Liver (tissue), 9 donors: ENCODE data around the gene ATAD5. TPM values are rescaled to one million over a fixed set of nuclear protein-coding genes. Genes with fewer than 3 reads are reported as not detected.

ENCODE experiments used
- DNase-seq: peaks from one replicate; pipeline ENCODE4 v3.0.0-alpha.2; 2017; ENCODE audit warnings: low spot score
- H3K27ac ChIP-seq, 2 donors: one replicate each; pipeline ENCODE4 v1.7.0; 2013; ENCODE audit warnings: inconsistent platforms in 2 of 2, low read length in 2 of 2, control low read depth in 1 of 2, low read depth in 1 of 2, mild to moderate bottlenecking in 1 of 2
- H3K27me3 ChIP-seq, 4 donors: one replicate each; pipeline versions ENCODE4 v1.6.1 to v1.7.0; 2013; ENCODE audit warnings: low read length in 3 of 4, inconsistent platforms in 1 of 4, mild to moderate bottlenecking in 1 of 4, moderate library complexity in 1 of 4; ENCODE audit not compliant: control insufficient read depth in 4 of 4, insufficient read depth in 4 of 4
- H3K36me3 ChIP-seq, 4 donors: one replicate each; pipeline versions ENCODE4 v1.6.1 to v1.7.0; 2013; ENCODE audit warnings: low read length in 3 of 4, mild to moderate bottlenecking in 3 of 4, low read depth in 1 of 4, moderate library complexity in 1 of 4; ENCODE audit not compliant: control insufficient read depth in 4 of 4, insufficient read depth in 3 of 4
- H3K4me1 ChIP-seq, 4 donors: one replicate each; pipeline versions ENCODE4 v1.6.1 to v1.7.0; 2013; ENCODE audit warnings: low read length in 3 of 4, mild to moderate bottlenecking in 3 of 4, moderate library complexity in 1 of 4; ENCODE audit not compliant: control insufficient read depth in 4 of 4, insufficient read depth in 4 of 4
- H3K4me3 ChIP-seq, 3 donors: one replicate each; pipeline versions ENCODE4 v1.6.1 to v1.7.0; 2013; ENCODE audit warnings: low read length in 3 of 3, control low read depth in 1 of 3, low read depth in 1 of 3, mild to moderate bottlenecking in 1 of 3
- H3K9ac ChIP-seq, 2 donors: one replicate each; pipeline ENCODE4 v1.7.0; 2013; ENCODE audit warnings: low read length in 2 of 2, mild to moderate bottlenecking in 2 of 2, moderate library complexity in 2 of 2, control low read depth in 1 of 2, low read depth in 1 of 2
- H3K9me3 ChIP-seq, 4 donors: one replicate each; pipeline versions ENCODE4 v1.6.1 to v1.7.0; 2013; ENCODE audit warnings: low read length in 3 of 4; ENCODE audit not compliant: control insufficient read depth in 4 of 4
- CTCF ChIP-seq: fragments of 150-350 bp; IDR thresholded peaks from 2 replicates; pipeline ENCODE4 v1.5.1; 2017; ENCODE audit warnings: improper control_type of control experiment, low read depth, low read length; ENCODE audit not compliant: missing input control
- FOXA1 ChIP-seq: IDR thresholded peaks from 2 replicates; pipeline ENCODE4 v1.6.1; 2016; ENCODE audit warnings: antibody characterized with exemption
- FOXA2 ChIP-seq: IDR thresholded peaks from 2 replicates; pipeline ENCODE4 v1.6.1; 2016; ENCODE audit warnings: antibody characterized with exemption
- GABPA ChIP-seq, 2 donors: IDR thresholded peaks in 1 of 2; conservative IDR thresholded peaks in 1 of 2; 2 replicates each; pipeline ENCODE4 v1.6.1; 2016; ENCODE audit warnings: antibody characterized with exemption in 2 of 2, mild to moderate bottlenecking in 1 of 2, moderate library complexity in 1 of 2
- RAD21 ChIP-seq, 2 donors: IDR thresholded peaks; 2 replicates each; pipeline ENCODE4 v1.6.1; 2016; ENCODE audit warnings: antibody characterized with exemption in 2 of 2, mild to moderate bottlenecking in 2 of 2
- RXRA ChIP-seq, 2 donors: IDR thresholded peaks; 2 replicates each; pipeline ENCODE4 v1.6.1; 2017 to 2018; ENCODE audit warnings: antibody characterized with exemption in 2 of 2, mild to moderate bottlenecking in 1 of 2
- WGBS: extraction: QIAGEN DNeasy Blood & Tissue Kit; methylation state at CpG from one replicate; pipeline ENCODE4 v1.1.7; 2013; 5-methylcytosine and 5-hydroxymethylcytosine counted together
- polyA plus RNA-seq, 2 donors: library from polyadenylated mRNA; stranded (reverse) in 1 of 2; unstranded in 1 of 2; fragments of 200-250 nt in 1 of 2; fragments of >200 nt in 1 of 2; fragmentation: Nextera tagmentation in 1 of 2; extraction: Ambion mirVana in 1 of 2; gene quantifications; one replicate each; pipeline versions ENCODE4 v1.2.1 to v1.2.3, GENCODE V29; 2013 to 2015
- total RNA-seq, 2 donors: library from RNA; depleted of rRNA; stranded (reverse); fragments of >200 nt; gene quantifications; one replicate each; pipeline ENCODE4 v1.2.3, GENCODE V29; 2014
- donor health status: healthy.
- donor health status: healthy.
- donor health status: healthy.
- donor health status: healthy.
- donor health status: healthy.

The ATAD5 gene
- total and polyA plus RNA-seq, 4 donors: 0.15 to 10.6 (median 0.52) TPM

GRCh38 chr17:30805944-30806456, 25.8 kb upstream of the ATAD5 start (continued):
- TF ChIP-seq CTCF: no peak
- no peak for TF ChIP-seq FOXA1
- no peak for TF ChIP-seq RXRA (IDR thresholded peaks at IDR 0.05)

GRCh38 chr17:30807896-30808295, 23.9 kb upstream of the ATAD5 start:
- Histone ChIP-seq H3K27ac (no peak overlapping the region), H3K36me3 (peaks cover 0 to 8% (median 4%) of the 10 kb centered on the region in 4 donors), H3K27me3 (no peaks in the 10 kb centered on the region), H3K9ac (no peak overlapping the region), H3K4me3 (no peak overlapping the region), H3K9me3 (no peaks in the 10 kb centered on the region), H3K4me1 (no peaks in the 10 kb centered on the region)
- DNase-seq: no peak
- no peak for TF ChIP-seq RAD21 (IDR thresholded peaks at IDR 0.05)
- no peak for TF ChIP-seq CTCF
- TF ChIP-seq FOXA2: no peak
- WGBS: 89% methylated on average over 1 of the region's 1 CpG

GRCh38 chr17:30808785-30809286, 22.9 kb upstream of the ATAD5 start:
- Histone ChIP-seq H3K4me3 (no peak overlapping the region), H3K36me3 (peaks cover 0 to 1% (median under 1%) of the 10 kb centered on the region in 4 donors), H3K27me3 (no peaks in the 10 kb centered on the region), H3K27ac (peak overlapping the region; percentile 21 to 53), H3K4me1 (no peaks in the 10 kb centered on the region), H3K9ac (no peak overlapping the region), H3K9me3 (no peaks in the 10 kb centered on the region)
- no peak for DNase-seq
- WGBS: 70% methylated on average over 9 of the region's 9 CpGs
- TF ChIP-seq GABPA (IDR thresholded peaks at IDR 0.05 in 1 of 2, conservative IDR thresholded peaks at IDR 0.05 in 1 of 2): peak in 1 of 2 donors; percentile 24
- no peak for TF ChIP-seq RAD21 (IDR thresholded peaks at IDR 0.05)

- Histone ChIP-seq H3K9ac (no peak overlapping the region), H3K27ac (no peak overlapping the region), H3K4me3 (no peak overlapping the region), H3K9me3 (no peaks in the 10 kb centered on the region), H3K36me3 (no peaks in the 10 kb centered on the region), H3K27me3 (no peaks in the 10 kb centered on the region), H3K4me1 (no peaks in the 10 kb centered on the region)
- no peak for DNase-seq
- no peak for TF ChIP-seq CTCF
- TF ChIP-seq RAD21 (IDR thresholded peaks at IDR 0.05): no peak
- WGBS: 96% methylated on average over 6 of the region's 6 CpGs
Measured at GRCh38 chr17:30809867-30810266, 21.9 kb upstream of the ATAD5 start.
